Natural killer cell (primary cell): ENCODE data around the gene MT1E. TPM values are rescaled to one million over a fixed set of nuclear protein-coding genes. Genes with fewer than 3 reads are reported as not detected.

ENCODE experiments used
- ATAC-seq, 3 donors: fragments of 150-1000 bp in 2 of 3; fragments of 200-7000 bp in 1 of 3; cut with Tn5 transposase; 1 replicate in 1 of 3; 2 replicates in 2 of 3; pipeline ENCODE4 v1.10.0; 2021; ENCODE audit warnings: mild to moderate bottlenecking in 2 of 3, moderate library complexity in 2 of 3
- DNase-seq, 2 donors: peaks; one replicate each; pipeline versions ENCODE4 v3.0.0 to v3.0.0-alpha.2; 2013 to 2021; ENCODE audit warnings: mixed read lengths in 1 of 2
- H3K27ac ChIP-seq: one replicate; pipeline ENCODE4 v1.5.1; 2013; ENCODE audit warnings: mild to moderate bottlenecking, low read length
- H3K27me3 ChIP-seq: one replicate; pipeline ENCODE4 v1.6.1; 2013; ENCODE audit warnings: low read length; ENCODE audit not compliant: control insufficient read depth, insufficient read depth
- H3K36me3 ChIP-seq: one replicate; pipeline ENCODE4 v1.6.1; 2013; ENCODE audit warnings: low read length; ENCODE audit not compliant: control insufficient read depth, insufficient read depth
- H3K4me1 ChIP-seq: one replicate; pipeline ENCODE4 v1.6.1; 2013; ENCODE audit warnings: low read length; ENCODE audit not compliant: control insufficient read depth, insufficient read depth
- H3K4me3 ChIP-seq: one replicate; pipeline ENCODE4 v1.5.1; 2013; ENCODE audit warnings: low read length
- H3K9me3 ChIP-seq: one replicate; pipeline ENCODE4 v1.6.1; 2013; ENCODE audit warnings: low read length; ENCODE audit not compliant: control insufficient read depth, insufficient read depth
- H3K27ac Mint-ChIP-seq, 2 donors: one replicate each; pipeline ENCODE4 v1.8.0; 2022; ENCODE audit warnings: mild to moderate bottlenecking in 2 of 2, mixed read lengths in 2 of 2, moderate library complexity in 1 of 2
- H3K27me3 Mint-ChIP-seq, 2 donors: one replicate each; pipeline ENCODE4 v1.8.0; 2022; ENCODE audit warnings: low read depth in 2 of 2, mixed read lengths in 2 of 2
- H3K36me3 Mint-ChIP-seq: one replicate; pipeline ENCODE4 v1.8.0; 2022; ENCODE audit warnings: mixed read lengths
- H3K4me1 Mint-ChIP-seq, 2 donors: one replicate each; pipeline ENCODE4 v1.8.0; 2022; ENCODE audit warnings: mixed read lengths in 2 of 2
- H3K4me3 Mint-ChIP-seq: one replicate; pipeline ENCODE4 v1.8.0; 2022; ENCODE audit warnings: mild to moderate bottlenecking, moderate library complexity, mixed read lengths
- H3K9me3 Mint-ChIP-seq, 2 donors: one replicate each; pipeline ENCODE4 v1.8.0; 2022; ENCODE audit warnings: mixed read lengths in 2 of 2
- CTCF ChIP-seq: fragments of 200-600 bp; IDR thresholded peaks from one replicate; pipeline ENCODE4 v1.8.0; 2022; ENCODE audit warnings: antibody characterized with exemption
- WGBS: methylation state at CpG from one replicate; pipeline ENCODE4 v1.1.7; 2013; ENCODE audit warnings: missing lambda C conversion rate; ENCODE audit not compliant: insufficient coverage; 5-methylcytosine and 5-hydroxymethylcytosine counted together
- intact Hi-C: fragments of 100-400 bp; cut with micrococcal nuclease; formaldehyde crosslinking; loops from one replicate; pipeline ENCODE4 v1.14.2; 2022
- total RNA-seq, 4 donors: library from RNA; stranded (reverse); fragments of 120-200 nt in 1 of 4; gene quantifications; one replicate each; pipeline versions ENCODE4 v1.2.3 to v1.2.4, GENCODE V29; 2013 to 2022

MT1E gene
- total RNA-seq, 3 donors from 2014 or later (not counting 1 experiment from before 2014, with no cell fraction given): 0.40 to 3.2 TPM; not detected in 1

- Mint-ChIP-seq H3K9me3 (no peaks in the 10 kb centered on the region), H3K4me3 (no peak overlapping the region), H3K27me3 (peaks cover 28 to 31% of the 10 kb centered on the region in 2 donors), H3K27ac (no peak overlapping the region), H3K4me1 (peaks cover 0 to 13% of the 10 kb centered on the region in 2 donors), H3K36me3 (no peaks in the 10 kb centered on the region)
- ATAC-seq: no peak
- no peaks in the 10 kb centered on the region for H3K9me3 ChIP-seq
- peaks cover 12% of the 10 kb centered on the region for H3K27me3 ChIP-seq
- no peaks in the 10 kb centered on the region for H3K36me3 ChIP-seq
- no peak for TF ChIP-seq CTCF
- no peak overlapping the region for H3K27ac ChIP-seq
- intact Hi-C loops: no loop called here
- H3K4me3 ChIP-seq: no peak overlapping the region
- H3K4me1 ChIP-seq: peaks cover 7% of the 10 kb centered on the region
- no peak for DNase-seq
- 91% methylated on average over 3 of the region's 6 CpGs for whole genome bisulfite sequencing
Observed at GRCh38 chr16:56593573-56594291, 31.8 kb upstream of the MT1E start.

- no peak for TF ChIP-seq CTCF
- peaks cover 7% of the 10 kb centered on the region for H3K4me1 ChIP-seq
- Mint-ChIP-seq H3K4me1 (peaks cover 0 to 10% of the 10 kb centered on the region in 2 donors), H3K9me3 (no peaks in the 10 kb centered on the region), H3K4me3 (no peak overlapping the region), H3K27me3 (peaks cover 25 to 27% of the 10 kb centered on the region in 2 donors), H3K27ac (no peak overlapping the region), H3K36me3 (no peaks in the 10 kb centered on the region)
- H3K9me3 ChIP-seq: no peaks in the 10 kb centered on the region
- H3K27me3 ChIP-seq: peaks cover 12% of the 10 kb centered on the region
- intact Hi-C loops: no loop called here
- no peak for DNase-seq
- WGBS: 94% methylated on average over 2 of the region's 5 CpGs
- ATAC-seq: no peak
- no peak overlapping the region for H3K4me3 ChIP-seq
- H3K36me3 ChIP-seq: no peaks in the 10 kb centered on the region
- no peak overlapping the region for H3K27ac ChIP-seq
Observed at GRCh38 chr16:56594292-56594619, 31.3 kb upstream of the MT1E start.

GRCh38 chr16:56600398-56600999, 25.1 kb upstream of the MT1E start:
- Mint-ChIP-seq H3K9me3 (no peaks in the 10 kb centered on the region), H3K4me1 (peaks cover 0 to 6% of the 10 kb centered on the region in 2 donors), H3K36me3 (no peaks in the 10 kb centered on the region), H3K4me3 (no peak overlapping the region), H3K27me3 (peaks cover 17 to 29% of the 10 kb centered on the region in 2 donors), H3K27ac (no peak overlapping the region)
- no peaks in the 10 kb centered on the region for H3K9me3 ChIP-seq
- 30% methylated on average over 8 of the region's 8 CpGs for WGBS
- H3K27me3 ChIP-seq: no peaks in the 10 kb centered on the region
- H3K4me1 ChIP-seq: no peaks in the 10 kb centered on the region
- DNase-seq: peak in 1 of 2 donors; percentile 71
- TF ChIP-seq CTCF: peak; percentile 61
- peak; percentile 57 to 86 (median 79) for ATAC-seq
- intact Hi-C loops: loop anchor here (1.0 kb wide), 2 partner anchors 23 to 86 kb away; no protein-coding TSS in a partner anchor
- H3K27ac ChIP-seq: no peak overlapping the region
- H3K4me3 ChIP-seq: no peak overlapping the region
- H3K36me3 ChIP-seq: no peaks in the 10 kb centered on the region
